ENCODE results near the gene ARHGAP6. TPM values are rescaled to one million over a fixed set of nuclear protein-coding genes. Genes with fewer than 3 reads are reported as not detected.
"Not testable (repeated sequence)": the region's sequence is repeated elsewhere in the genome, so short reads cannot be mapped to it uniquely, and the experiment has no call there.

Gene ARHGAP6
- total RNA-seq, 1 donor = 5.4 TPM

GRCh38 chrX:11533199-11533651 lies 132.5 kb downstream of the ARHGAP6 start:
- no peak overlapping the region for H3K4me3 ChIP-seq (ENCODE audit: low read length)

GRCh38 chrX:11532291-11533078 lies 133.2 kb downstream of the ARHGAP6 start:
- Histone ChIP-seq H3K27me3 (ENCODE audit: insufficient read depth, low read length) (no peaks in the 10 kb centered on the region), H3K4me3 (ENCODE audit: low read length) (no peak overlapping the region), H3K9me3 (ENCODE audit: low read depth, low read length) (no peaks in the 10 kb centered on the region), H3K4me1 (ENCODE audit: insufficient read depth, low read length) (no peaks in the 10 kb centered on the region)

More at GRCh38 chrX:11533199-11533651, 132.5 kb downstream of the ARHGAP6 start:
- Histone ChIP-seq H3K4me1 (ENCODE audit: insufficient read depth, low read length) (no peaks in the 10 kb centered on the region), H3K27me3 (ENCODE audit: insufficient read depth, low read length) (no peaks in the 10 kb centered on the region), H3K9me3 (ENCODE audit: low read depth, low read length) (no peaks in the 10 kb centered on the region)

- Histone ChIP-seq H3K4me1 (ENCODE audit: insufficient read depth, low read length) (no peaks in the 10 kb centered on the region), H3K9me3 (ENCODE audit: low read depth, low read length) (no peaks in the 10 kb centered on the region), H3K27me3 (ENCODE audit: insufficient read depth, low read length) (no peaks in the 10 kb centered on the region), H3K4me3 (ENCODE audit: low read length) (no peak overlapping the region)
These were observed 134.5 kb downstream of the ARHGAP6 start for GRCh38 chrX:11531226-11531625.

- H3K4me1 ChIP-seq (ENCODE audit: insufficient read depth, low read length) = no peaks in the 10 kb centered on the region
- H3K4me3 ChIP-seq (ENCODE audit: low read length) = no peak overlapping the region
- H3K9me3 ChIP-seq (ENCODE audit: low read depth, low read length) = no peaks in the 10 kb centered on the region
- H3K27me3 ChIP-seq (ENCODE audit: insufficient read depth, low read length) = no peaks in the 10 kb centered on the region
These were observed 135.1 kb downstream of the ARHGAP6 start for GRCh38 chrX:11530621-11531020.

GRCh38 chrX:11528623-11529022 lies 137.1 kb downstream of the ARHGAP6 start:
- Histone ChIP-seq H3K9me3 (ENCODE audit: low read depth, low read length) (no peaks in the 10 kb centered on the region), H3K4me1 (ENCODE audit: insufficient read depth, low read length) (no peaks in the 10 kb centered on the region), H3K27me3 (ENCODE audit: insufficient read depth, low read length) (no peaks in the 10 kb centered on the region), H3K4me3 (ENCODE audit: low read length) (no peak overlapping the region)

- H3K4me3 ChIP-seq (ENCODE audit: low read length) = no peak overlapping the region
- no peaks in the 10 kb centered on the region for H3K4me1 ChIP-seq (ENCODE audit: insufficient read depth, low read length)
- H3K9me3 ChIP-seq (ENCODE audit: low read depth, low read length) = no peaks in the 10 kb centered on the region
- no peaks in the 10 kb centered on the region for H3K27me3 ChIP-seq (ENCODE audit: insufficient read depth, low read length)
These were observed 140.0 kb downstream of the ARHGAP6 start for GRCh38 chrX:11525685-11526084.

GRCh38 chrX:11519234-11519633 lies 146.5 kb downstream of the ARHGAP6 start:
- not testable (repeated sequence) for H3K4me1 ChIP-seq (ENCODE audit: insufficient read depth, low read length); H3K4me3 ChIP-seq (ENCODE audit: low read length)

GRCh38 chrX:11509786-11510185 lies 155.9 kb downstream of the ARHGAP6 start:
- H3K27me3 ChIP-seq (ENCODE audit: insufficient read depth, low read length) = no peaks in the 10 kb centered on the region
- H3K9me3 ChIP-seq (ENCODE audit: low read depth, low read length) = no peaks in the 10 kb centered on the region
- H3K4me3 ChIP-seq (ENCODE audit: low read length) = no peak overlapping the region
- H3K4me1 ChIP-seq (ENCODE audit: insufficient read depth, low read length) = no peaks in the 10 kb centered on the region

More at GRCh38 chrX:11519234-11519633, 146.5 kb downstream of the ARHGAP6 start:
- H3K27me3 ChIP-seq (ENCODE audit: insufficient read depth, low read length); H3K9me3 ChIP-seq (ENCODE audit: low read depth, low read length): not testable (repeated sequence)

GRCh38 chrX:11504234-11504633 lies 161.5 kb downstream of the ARHGAP6 start:
- Histone ChIP-seq H3K27me3 (ENCODE audit: insufficient read depth, low read length) (no peaks in the 10 kb centered on the region), H3K4me1 (ENCODE audit: insufficient read depth, low read length) (no peaks in the 10 kb centered on the region), H3K4me3 (ENCODE audit: low read length) (no peak overlapping the region), H3K9me3 (ENCODE audit: low read depth, low read length) (no peaks in the 10 kb centered on the region)

GRCh38 chrX:11499076-11500044 lies 166.4 kb downstream of the ARHGAP6 start:
- Histone ChIP-seq H3K27me3 (ENCODE audit: insufficient read depth, low read length) (no peaks in the 10 kb centered on the region), H3K4me3 (ENCODE audit: low read length) (no peak overlapping the region), H3K9me3 (ENCODE audit: low read depth, low read length) (no peaks in the 10 kb centered on the region), H3K4me1 (ENCODE audit: insufficient read depth, low read length) (no peaks in the 10 kb centered on the region)

- H3K27me3 ChIP-seq (ENCODE audit: insufficient read depth, low read length); H3K9me3 ChIP-seq (ENCODE audit: low read depth, low read length); H3K4me1 ChIP-seq (ENCODE audit: insufficient read depth, low read length); H3K4me3 ChIP-seq (ENCODE audit: low read length): not testable (repeated sequence)
These were observed 174.3 kb downstream of the ARHGAP6 start for GRCh38 chrX:11491375-11491774.

- Histone ChIP-seq H3K4me1 (ENCODE audit: insufficient read depth, low read length) (no peaks in the 10 kb centered on the region), H3K9me3 (ENCODE audit: low read depth, low read length) (no peaks in the 10 kb centered on the region), H3K4me3 (ENCODE audit: low read length) (no peak overlapping the region), H3K27me3 (ENCODE audit: insufficient read depth, low read length) (no peaks in the 10 kb centered on the region)
These were observed 181.4 kb downstream of the ARHGAP6 start for GRCh38 chrX:11484290-11484689.

GRCh38 chrX:11481035-11481434 lies 184.7 kb downstream of the ARHGAP6 start:
- H3K4me3 ChIP-seq (ENCODE audit: low read length) = no peak overlapping the region
- no peaks in the 10 kb centered on the region for H3K4me1 ChIP-seq (ENCODE audit: insufficient read depth, low read length)
- no peaks in the 10 kb centered on the region for H3K27me3 ChIP-seq (ENCODE audit: insufficient read depth, low read length)
- H3K9me3 ChIP-seq (ENCODE audit: low read depth, low read length) = no peaks in the 10 kb centered on the region

GRCh38 chrX:11480626-11481025 lies 185.1 kb downstream of the ARHGAP6 start:
- H3K4me3 ChIP-seq (ENCODE audit: low read length) = no peak overlapping the region
- H3K27me3 ChIP-seq (ENCODE audit: insufficient read depth, low read length) = no peaks in the 10 kb centered on the region
- no peaks in the 10 kb centered on the region for H3K4me1 ChIP-seq (ENCODE audit: insufficient read depth, low read length)
- H3K9me3 ChIP-seq (ENCODE audit: low read depth, low read length) = no peaks in the 10 kb centered on the region

- Histone ChIP-seq H3K4me3 (ENCODE audit: low read length) (no peak overlapping the region), H3K27me3 (ENCODE audit: insufficient read depth, low read length) (no peaks in the 10 kb centered on the region), H3K4me1 (ENCODE audit: insufficient read depth, low read length) (no peaks in the 10 kb centered on the region), H3K9me3 (ENCODE audit: low read depth, low read length) (no peaks in the 10 kb centered on the region)
These were observed 186.8 kb downstream of the ARHGAP6 start for GRCh38 chrX:11478911-11479310.

Measured in mononuclear cell (primary cell).